ENCODE results near the gene ARL14EPL.

- no peak for TF ChIP-seq CTCF (IDR thresholded peaks at IDR 0.05)
- no peak for TF ChIP-seq POLR2A (IDR thresholded peaks at IDR 0.05)
Measured at GRCh38 chr5:115992848-115993350, 39.4 kb upstream of the ARL14EPL start.
